IMR-90 (cell line): ENCODE measurements around the gene CPSF7. TPM values are rescaled to one million over a fixed set of nuclear protein-coding genes. Genes with fewer than 3 reads are reported as not detected.
A peak's percentile ranks its signal among the peaks of the same experiment; 100 is the strongest.

Source experiments
- ATAC-seq: fragments of 200-7000 bp; cut with Tn5 transposase; 2 replicates; pipeline ENCODE4 v1.9.1; 2020; ENCODE audit warnings: low read depth, mild to moderate bottlenecking, moderate library complexity
- BruUV-seq: library from RNA; stranded (reverse); fragments of 400-500 nt; replicated peaks from 2 replicates; lab custom pipeline; 2021; lab: Mats Ljungman, UMichigan
- CTCF ChIA-PET: fragments of 300-600 bp; formaldehyde crosslinking; extraction: SDS; loops from one replicate; lab custom pipeline; 2021; ENCODE audit warnings: antibody characterized with exemption; lab: Yijun Ruan, JAX
- POLR2A ChIA-PET: fragments of 300-600 bp; sonication (Branson Sonifier 250); formaldehyde crosslinking; loops from one replicate; lab custom pipeline; 2022; ENCODE audit warnings: antibody characterized with exemption; ENCODE audit not compliant: unreplicated experiment; lab: Charles Lee
- DNase-seq: peaks from one replicate; pipeline ENCODE4 v3.0.0; 2013
- H2AFZ ChIP-seq: replicated peaks from 2 replicates; pipeline ENCODE3; 2013; ENCODE audit warnings: low read length, mild to moderate bottlenecking; ENCODE audit not compliant: poor library complexity
- H2AK5ac ChIP-seq: 2 replicates; pipeline ENCODE4 v1.6.1; 2013; ENCODE audit warnings: low read depth, low read length, inconsistent platforms
- H2AK9ac ChIP-seq: replicated peaks from 2 replicates; pipeline ENCODE3; 2013; ENCODE audit warnings: mild to moderate bottlenecking, low read depth, low read length, moderate library complexity; ENCODE audit not compliant: poor library complexity
- H2BK120ac ChIP-seq: 2 replicates; pipeline ENCODE4 v1.6.1; 2013; ENCODE audit warnings: low read depth, low read length, inconsistent platforms
- H2BK15ac ChIP-seq: 3 replicates; pipeline ENCODE4 v1.6.1; 2013; ENCODE audit warnings: low read depth, low read length, inconsistent platforms
- H2BK20ac ChIP-seq: 2 replicates; pipeline ENCODE4 v1.6.1; 2013; ENCODE audit warnings: low read depth, mild to moderate bottlenecking, inconsistent platforms, low read length, moderate library complexity
- H2BK5ac ChIP-seq: 2 replicates; pipeline ENCODE4 v1.6.1; 2013; ENCODE audit warnings: mild to moderate bottlenecking, low read depth, low read length, inconsistent platforms; ENCODE audit not compliant: poor library complexity, severe bottlenecking
- H3K14ac ChIP-seq: replicated peaks from 2 replicates; pipeline ENCODE4 v1.6.1; 2013; ENCODE audit warnings: low read depth, low read length, inconsistent platforms
- H3K18ac ChIP-seq: 2 replicates; pipeline ENCODE4 v1.6.1; 2013; ENCODE audit warnings: low read depth, low read length, control low read depth
- H3K23ac ChIP-seq: 2 replicates; pipeline ENCODE4 v1.6.1; 2013; ENCODE audit warnings: low read depth, low read length, inconsistent platforms
- H3K27ac ChIP-seq: 2 replicates; pipeline ENCODE4 v1.5.1; 2013; ENCODE audit warnings: mild to moderate bottlenecking, control low read depth, low read length; ENCODE audit not compliant: insufficient read depth
- H3K27me3 ChIP-seq: 2 replicates; pipeline ENCODE4 v1.6.1; 2013; ENCODE audit warnings: low read length; ENCODE audit not compliant: control insufficient read depth, insufficient read depth
- H3K36me3 ChIP-seq: 2 replicates; pipeline ENCODE4 v1.6.1; 2013; ENCODE audit warnings: low read length, mixed read lengths; ENCODE audit not compliant: control insufficient read depth, insufficient read depth
- H3K4ac ChIP-seq: 2 replicates; pipeline ENCODE4 v1.6.1; 2013; ENCODE audit warnings: low read depth, low read length, inconsistent platforms
- H3K4me1 ChIP-seq: 2 replicates; pipeline ENCODE4 v1.6.1; 2013; ENCODE audit warnings: low read length, mixed read lengths; ENCODE audit not compliant: control insufficient read depth, insufficient read depth
- H3K4me2 ChIP-seq: 2 replicates; pipeline ENCODE4 v1.6.1; 2013; ENCODE audit warnings: low read depth, mild to moderate bottlenecking, control low read depth, low read length, moderate library complexity
- H3K4me3 ChIP-seq: 2 replicates; pipeline ENCODE4 v1.5.1; 2013; ENCODE audit warnings: low read depth, mild to moderate bottlenecking, control low read depth, low read length, moderate library complexity; ENCODE audit not compliant: insufficient read depth
- H3K56ac ChIP-seq: 2 replicates; pipeline ENCODE4 v1.6.1; 2013; ENCODE audit warnings: low read length, inconsistent platforms; ENCODE audit not compliant: insufficient read depth; ENCODE audit errors: extremely low read depth
- H3K79me1 ChIP-seq, 2 experiments: 2 replicates each; pipeline ENCODE4 v1.6.1; 2013; ENCODE audit warnings: low read length in 2 of 2, inconsistent platforms in 1 of 2, low read depth in 1 of 2
- H3K9ac ChIP-seq: 2 replicates; pipeline ENCODE4 v1.6.1; 2013; ENCODE audit warnings: low read depth, low read length, control low read depth
- H3K9me1 ChIP-seq: 2 replicates; pipeline ENCODE4 v1.6.1; 2013; ENCODE audit warnings: low read length, inconsistent platforms; ENCODE audit not compliant: insufficient read depth
- H3K9me3 ChIP-seq: 2 replicates; pipeline ENCODE4 v1.6.1; 2013; ENCODE audit warnings: low read length; ENCODE audit not compliant: control insufficient read depth, insufficient read depth
- H4K20me1 ChIP-seq: 2 replicates; pipeline ENCODE4 v1.6.1; 2013; ENCODE audit warnings: low read length, inconsistent platforms; ENCODE audit not compliant: insufficient read depth
- H4K5ac ChIP-seq: 2 replicates; pipeline ENCODE4 v1.6.1; 2013; ENCODE audit warnings: mild to moderate bottlenecking, low read depth, low read length, control low read depth
- H4K8ac ChIP-seq, 2 experiments: 2 replicates each; pipeline ENCODE4 v1.6.1; 2013; ENCODE audit warnings: low read depth in 2 of 2, low read length in 2 of 2, control low read depth in 1 of 2, inconsistent platforms in 1 of 2
- H4K91ac ChIP-seq: 2 replicates; pipeline ENCODE4 v1.6.1; 2013; ENCODE audit warnings: low read depth, low read length, inconsistent platforms; ENCODE audit not compliant: insufficient read depth
- CEBPB ChIP-seq: IDR thresholded peaks from 2 replicates; pipeline ENCODE4 v1.6.1; 2012; ENCODE audit warnings: low read depth, low read length, improper control_type of control experiment
- CHD1 ChIP-seq: IDR thresholded peaks from 2 replicates; pipeline ENCODE4 v1.6.1; 2012; ENCODE audit warnings: low read depth, low read length, improper control_type of control experiment
- ELK1 ChIP-seq: fragments of 150-350 bp; IDR thresholded peaks from 2 replicates; pipeline ENCODE4 v1.6.1; 2016; ENCODE audit warnings: low read depth, mild to moderate bottlenecking, low read length, moderate library complexity, borderline replicate concordance
- MAZ ChIP-seq: IDR thresholded peaks from 2 replicates; pipeline ENCODE4 v1.6.1; 2012; ENCODE audit warnings: low read depth, mild to moderate bottlenecking, low read length, improper control_type of control experiment, moderate library complexity, borderline replicate concordance
- MXI1 ChIP-seq: IDR thresholded peaks from 2 replicates; pipeline ENCODE4 v1.6.1; 2012; ENCODE audit warnings: low read depth, mild to moderate bottlenecking, low read length, moderate library complexity, borderline replicate concordance
- POLR2A ChIP-seq: IDR thresholded peaks from 2 replicates; pipeline ENCODE4 v1.6.1; 2012; ENCODE audit warnings: mild to moderate bottlenecking, low read depth, low read length
- RAD21 ChIP-seq: IDR thresholded peaks from 2 replicates; pipeline ENCODE4 v1.6.1; 2012; ENCODE audit warnings: low read length, improper control_type of control experiment
- RCOR1 ChIP-seq: IDR thresholded peaks from 2 replicates; pipeline ENCODE4 v1.6.1; 2012; ENCODE audit warnings: mild to moderate bottlenecking, low read length, improper control_type of control experiment; ENCODE audit not compliant: insufficient replicate concordance
- RFX5 ChIP-seq: IDR thresholded peaks from 2 replicates; pipeline ENCODE4 v1.8.0; 2012; ENCODE audit warnings: low read depth, mild to moderate bottlenecking, low read length, moderate library complexity
- SMC3 ChIP-seq: fragments of 150-350 bp; IDR thresholded peaks from 2 replicates; pipeline ENCODE4 v1.6.1; 2016; ENCODE audit warnings: low read depth, mild to moderate bottlenecking, antibody characterized with exemption, low read length, moderate library complexity
- WGBS, 2 experiments: methylation state at CpG; one replicate each; pipeline versions ENCODE4 v1.1.5 to v1.1.7; 2013; ENCODE audit warnings: missing lambda C conversion rate in 2 of 2; ENCODE audit not compliant: insufficient read length in 1 of 2; ENCODE audit errors: extremely low coverage in 2 of 2; 5-methylcytosine and 5-hydroxymethylcytosine counted together
- dilution Hi-C: fragments of 300-500 bp; cut with HindIII; formaldehyde crosslinking; loops from one replicate; pipeline ENCODE4 v1.14.3; 2018; ENCODE audit warnings: low sequenced_read_pairs; ENCODE audit not compliant: unreplicated experiment
- in situ Hi-C: fragments of 300-500 bp; cut with MboI; formaldehyde crosslinking; loops from 3 replicates; pipeline ENCODE4 v1.14.3; 2019; ENCODE audit warnings: low sequenced_read_pairs, inconsistent platforms, mixed read lengths
- intact Hi-C: fragments of 100-400 bp; cut with micrococcal nuclease; formaldehyde crosslinking; loops from 2 replicates; pipeline ENCODE4 v1.10.0; 2022
- polyA plus RNA-seq, 3 experiments: library from polyadenylated mRNA; depleted of rRNA; stranded (reverse); fragments of >200 nt; gene quantifications; 2 replicates each; pipeline ENCODE4 v1.2.3, GENCODE V29; 2012; ENCODE audit warnings: low replicate concordance in 1 of 3
- total RNA-seq: library from RNA; depleted of rRNA; stranded (reverse); fragments of >200 nt; gene quantifications from 2 replicates; pipeline ENCODE4 v1.2.3, GENCODE V29; 2012
- TF ChIP-seq, protein P1 (sequence below): fragments of 150-350 bp; IDR thresholded peaks from 2 replicates; pipeline ENCODE4 v1.6.1; 2017; ENCODE audit warnings: mild to moderate bottlenecking, antibody characterized with exemption, low read length, low read depth
- TF ChIP-seq, protein P2 (sequence below): conservative IDR thresholded peaks from 2 replicates; pipeline ENCODE4 v1.5.1; 2012; ENCODE audit warnings: mild to moderate bottlenecking, low read depth, low read length, improper control_type of control experiment

Gene CPSF7
- total and polyA plus RNA-seq, 2 of the 4 experiments (the other 2 are of a cell fraction), result 9.5 to 55.2 TPM

DNA sequence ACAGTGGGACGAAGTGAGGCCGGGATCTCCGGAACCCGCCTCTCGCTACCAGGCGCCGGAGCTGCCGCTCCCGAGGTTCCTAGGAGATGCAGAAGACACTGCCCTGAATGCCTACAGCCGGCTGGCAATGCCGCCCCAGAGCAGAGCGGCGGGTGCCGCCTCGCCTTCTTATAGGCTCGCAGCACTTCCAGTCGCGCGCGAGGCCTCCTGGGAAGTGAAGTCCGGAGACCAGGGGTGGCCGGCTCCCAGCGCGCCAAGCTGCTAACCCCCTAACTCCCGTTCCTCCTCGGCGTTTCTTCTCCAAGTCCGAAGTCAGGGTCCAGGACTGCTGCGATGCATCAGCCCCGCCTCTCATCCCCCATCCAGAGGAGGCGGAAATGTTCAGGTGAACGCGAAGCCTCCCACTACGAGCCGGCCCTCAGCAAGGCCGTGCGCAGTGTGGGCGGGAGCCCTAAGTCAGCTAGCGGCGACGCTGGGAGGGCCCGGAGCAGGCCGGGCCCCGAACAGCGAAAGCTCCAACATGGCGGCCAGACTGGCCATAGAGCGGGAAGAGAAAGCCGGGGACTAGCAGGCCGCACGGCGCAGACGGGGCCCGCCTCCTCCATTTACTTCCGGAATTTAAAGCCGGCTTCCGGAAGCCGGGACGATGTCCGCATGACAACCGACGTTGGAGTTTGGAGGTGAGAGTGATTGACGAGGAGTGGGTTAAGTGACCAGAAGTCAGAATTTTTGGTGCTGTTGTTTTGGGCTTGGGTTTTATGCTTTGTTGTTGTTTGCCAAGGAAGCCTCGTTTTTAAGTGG, 67.8 kb downstream of the CPSF7 start, which contains the start of the genes CYB561A3 and TMEM138:
Gene CYB561A3 (minus strand): TSS at position 142 of the 801 bp plus-strand sequence. CDS start 5,169 bp downstream, outside the sequence.
Gene TMEM138 (plus strand): TSS at position 634 of the 801 bp plus-strand sequence. CDS start 2,017 bp downstream, outside the sequence.
- H2BK5ac ChIP-seq, result peak within 1 kb of the TSS; percentile 99
- in situ Hi-C loops, result no loop called here
- WGBS, 2 experiments, result 0% methylated on average over 22 of the region's 63 CpGs; no CpG with 5 or more reads in 1 of the 2 experiments

More for the DNA sequence above, 67.8 kb downstream of the CPSF7 start, which contains the start of the genes CYB561A3 and TMEM138:
- peak within 1 kb of the TSS; percentile 75; the same call in 1 of the 2 replicates for H2BK20ac ChIP-seq
- TSS peak; percentile 56 for BruUV-seq
- peak within 1 kb of the TSS; percentile 98 to 100 for H4K8ac ChIP-seq
- TF ChIP-seq RCOR1 (no peak), RAD21 (no peak), CHD1 (peak; percentile 92; the same call in 1 of the 2 replicates), RFX5 (no peak), ELK1 (no peak), MXI1 (0 out of 2 replicates have a peak, but pooled peaks have one; percentile 57), POLR2A (peak; percentile 88), SMC3 (no peak), MAZ (peak; percentile 52; the same call in 1 of the 2 replicates), CEBPB (no peak)
- TF ChIP-seq, protein P1, sequence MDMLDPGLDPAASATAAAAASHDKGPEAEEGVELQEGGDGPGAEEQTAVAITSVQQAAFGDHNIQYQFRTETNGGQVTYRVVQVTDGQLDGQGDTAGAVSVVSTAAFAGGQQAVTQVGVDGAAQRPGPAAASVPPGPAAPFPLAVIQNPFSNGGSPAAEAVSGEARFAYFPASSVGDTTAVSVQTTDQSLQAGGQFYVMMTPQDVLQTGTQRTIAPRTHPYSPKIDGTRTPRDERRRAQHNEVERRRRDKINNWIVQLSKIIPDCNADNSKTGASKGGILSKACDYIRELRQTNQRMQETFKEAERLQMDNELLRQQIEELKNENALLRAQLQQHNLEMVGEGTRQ, result peak; percentile 45
- TF ChIP-seq, protein P2, sequence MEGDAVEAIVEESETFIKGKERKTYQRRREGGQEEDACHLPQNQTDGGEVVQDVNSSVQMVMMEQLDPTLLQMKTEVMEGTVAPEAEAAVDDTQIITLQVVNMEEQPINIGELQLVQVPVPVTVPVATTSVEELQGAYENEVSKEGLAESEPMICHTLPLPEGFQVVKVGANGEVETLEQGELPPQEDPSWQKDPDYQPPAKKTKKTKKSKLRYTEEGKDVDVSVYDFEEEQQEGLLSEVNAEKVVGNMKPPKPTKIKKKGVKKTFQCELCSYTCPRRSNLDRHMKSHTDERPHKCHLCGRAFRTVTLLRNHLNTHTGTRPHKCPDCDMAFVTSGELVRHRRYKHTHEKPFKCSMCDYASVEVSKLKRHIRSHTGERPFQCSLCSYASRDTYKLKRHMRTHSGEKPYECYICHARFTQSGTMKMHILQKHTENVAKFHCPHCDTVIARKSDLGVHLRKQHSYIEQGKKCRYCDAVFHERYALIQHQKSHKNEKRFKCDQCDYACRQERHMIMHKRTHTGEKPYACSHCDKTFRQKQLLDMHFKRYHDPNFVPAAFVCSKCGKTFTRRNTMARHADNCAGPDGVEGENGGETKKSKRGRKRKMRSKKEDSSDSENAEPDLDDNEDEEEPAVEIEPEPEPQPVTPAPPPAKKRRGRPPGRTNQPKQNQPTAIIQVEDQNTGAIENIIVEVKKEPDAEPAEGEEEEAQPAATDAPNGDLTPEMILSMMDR, result no peak
- intact Hi-C loops (loop anchor here (1.0 kb wide), 1 partner anchor 23 kb away; no protein-coding TSS in a partner anchor), dilution Hi-C loops (no loop called here)
- H3K4me1 ChIP-seq, result peaks cover 5% of the 10 kb centered on the region
- peak within 1 kb of the TSS; percentile 91 for H2AK5ac ChIP-seq
- H3K23ac ChIP-seq, result peak within 1 kb of the TSS; percentile 98
- H3K9ac ChIP-seq, result peak within 1 kb of the TSS; percentile 100
- H2AK9ac ChIP-seq, result peak within 1 kb of the TSS; percentile 98
- peak within 1 kb of the TSS; percentile 100 for H4K5ac ChIP-seq
- peak within 1 kb of the TSS; percentile 97 for H2BK120ac ChIP-seq
- H2AFZ ChIP-seq, result peak within 1 kb of the TSS; percentile 99
- H3K14ac ChIP-seq, result peak within 1 kb of the TSS; percentile 100
- H3K79me1 ChIP-seq, result peaks cover 42 to 65% of the 10 kb centered on the region in 2 experiments; a peak in 3 of 4 replicates
- H3K36me3 ChIP-seq, result peaks cover 16% of the 10 kb centered on the region
- ChIA-PET CTCF (interaction anchor here (0.7 to 2.9 kb wide), 3 partner anchors 23 to 81 kb away, joined by 3 to 17 read pairs (median 7); no protein-coding TSS in a partner anchor), POLR2A (interaction anchor here (0.7 to 1.4 kb wide), 4 partner anchors 13 to 98 kb away, joined by 3 to 11 read pairs (median 4); no protein-coding TSS in a partner anchor)
- no peaks in the 10 kb centered on the region for H3K27me3 ChIP-seq
- H3K4ac ChIP-seq, result peak within 1 kb of the TSS; percentile 100
- H4K20me1 ChIP-seq, result no peaks in the 10 kb centered on the region
- H3K4me3 ChIP-seq, result peak within 1 kb of the TSS; percentile 88
- H3K9me3 ChIP-seq, result no peaks in the 10 kb centered on the region
- ATAC-seq (peak; percentile 95), DNase-seq (peak; percentile 92)
- H3K9me1 ChIP-seq, result 0 out of 2 replicates have a peak, but pooled peaks cover 3% of the 10 kb centered on the region
- peak within 1 kb of the TSS; percentile 99 for H3K56ac ChIP-seq
- H4K91ac ChIP-seq, result peak within 1 kb of the TSS; percentile 100
- peak within 1 kb of the TSS; percentile 94; the same call in 2 of the 3 replicates for H2BK15ac ChIP-seq
- peak within 1 kb of the TSS; percentile 98 for H3K4me2 ChIP-seq
- peak within 1 kb of the TSS; percentile 99 for H3K27ac ChIP-seq
- H3K18ac ChIP-seq, result peak within 1 kb of the TSS; percentile 99
